Endothelial cell (in vitro differentiated cells): ENCODE data around the gene CDK7. TPM values are rescaled to one million over a fixed set of nuclear protein-coding genes. Genes with fewer than 3 reads are reported as not detected.
"Not testable (repeated sequence)": the region's sequence is repeated elsewhere in the genome, so short reads cannot be mapped to it uniquely, and the experiment has no call there.

Source experiments
- DNase-seq: peaks from one replicate; pipeline ENCODE4 v3.0.0; 2021; ENCODE audit warnings: low spot score
- H3K27ac Mint-ChIP-seq: one replicate; pipeline ENCODE4 v1.8.0; 2021; ENCODE audit warnings: mixed read lengths, inconsistent platforms; ENCODE audit not compliant: unreplicated experiment
- H3K27me3 Mint-ChIP-seq: one replicate; pipeline ENCODE4 v1.8.0; 2021; ENCODE audit warnings: mild to moderate bottlenecking, moderate library complexity, mixed read lengths, inconsistent platforms; ENCODE audit not compliant: unreplicated experiment
- H3K36me3 Mint-ChIP-seq: one replicate; pipeline ENCODE4 v1.8.0; 2021; ENCODE audit warnings: mild to moderate bottlenecking, low read depth, mixed read lengths, inconsistent platforms; ENCODE audit not compliant: unreplicated experiment
- H3K4me1 Mint-ChIP-seq: one replicate; pipeline ENCODE4 v1.8.0; 2021; ENCODE audit warnings: mild to moderate bottlenecking, mixed read lengths, inconsistent platforms; ENCODE audit not compliant: unreplicated experiment
- H3K4me3 Mint-ChIP-seq: one replicate; pipeline ENCODE4 v1.8.0; 2021; ENCODE audit warnings: mild to moderate bottlenecking, mixed read lengths, inconsistent platforms; ENCODE audit not compliant: unreplicated experiment
- H3K9me3 Mint-ChIP-seq: one replicate; pipeline ENCODE4 v1.8.0; 2021; ENCODE audit warnings: mixed read lengths, inconsistent platforms; ENCODE audit not compliant: unreplicated experiment
- total RNA-seq: library from RNA; stranded (reverse); fragmentation: NEBNext Ultra II Directional; extraction: Animal tissue kit (Norgen Biotek cat#: 25700); gene quantifications from one replicate; pipeline ENCODE4 v1.2.1, GENCODE V29; 2021; ENCODE audit not compliant: unreplicated experiment
- TF ChIP-seq, protein P1 (sequence below): fragments of 200-600 bp; sonication (generic); IDR thresholded peaks from one replicate; pipeline ENCODE4 v1.5.0; 2021; ENCODE audit warnings: antibody characterized with exemption; ENCODE audit not compliant: unreplicated experiment

CDK7 gene
- total RNA-seq, 1 donor from 2014 or later, result 21.4 TPM

DNA sequence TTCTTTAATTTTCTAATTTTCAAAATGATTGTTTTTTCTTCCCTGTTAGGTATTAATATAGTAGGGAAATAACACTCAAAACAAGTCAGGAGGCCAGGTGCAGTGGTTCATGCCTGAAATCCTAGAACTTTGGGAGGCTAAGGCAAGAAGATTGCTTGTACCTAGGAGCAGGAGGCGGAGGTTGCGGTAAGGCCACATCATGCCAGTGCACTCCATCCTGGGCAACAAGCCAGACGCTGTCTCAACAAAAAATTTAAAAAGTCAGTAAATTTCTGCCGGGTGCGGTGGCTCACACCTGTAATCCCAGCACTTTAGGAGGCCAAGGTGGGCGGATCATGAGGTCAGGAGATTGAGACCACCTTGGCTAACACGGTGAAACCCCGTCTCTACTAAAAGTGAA is 10.2 kb upstream of the CDK7 start:
- Mint-ChIP-seq H3K27me3 (no peaks in the 10 kb centered on the region), H3K27ac (no peak overlapping the region), H3K4me3 (no peak overlapping the region), H3K36me3 (peaks cover 6% of the 10 kb centered on the region), H3K9me3 (no peaks in the 10 kb centered on the region), H3K4me1 (no peaks in the 10 kb centered on the region)
- TF ChIP-seq, protein P1, sequence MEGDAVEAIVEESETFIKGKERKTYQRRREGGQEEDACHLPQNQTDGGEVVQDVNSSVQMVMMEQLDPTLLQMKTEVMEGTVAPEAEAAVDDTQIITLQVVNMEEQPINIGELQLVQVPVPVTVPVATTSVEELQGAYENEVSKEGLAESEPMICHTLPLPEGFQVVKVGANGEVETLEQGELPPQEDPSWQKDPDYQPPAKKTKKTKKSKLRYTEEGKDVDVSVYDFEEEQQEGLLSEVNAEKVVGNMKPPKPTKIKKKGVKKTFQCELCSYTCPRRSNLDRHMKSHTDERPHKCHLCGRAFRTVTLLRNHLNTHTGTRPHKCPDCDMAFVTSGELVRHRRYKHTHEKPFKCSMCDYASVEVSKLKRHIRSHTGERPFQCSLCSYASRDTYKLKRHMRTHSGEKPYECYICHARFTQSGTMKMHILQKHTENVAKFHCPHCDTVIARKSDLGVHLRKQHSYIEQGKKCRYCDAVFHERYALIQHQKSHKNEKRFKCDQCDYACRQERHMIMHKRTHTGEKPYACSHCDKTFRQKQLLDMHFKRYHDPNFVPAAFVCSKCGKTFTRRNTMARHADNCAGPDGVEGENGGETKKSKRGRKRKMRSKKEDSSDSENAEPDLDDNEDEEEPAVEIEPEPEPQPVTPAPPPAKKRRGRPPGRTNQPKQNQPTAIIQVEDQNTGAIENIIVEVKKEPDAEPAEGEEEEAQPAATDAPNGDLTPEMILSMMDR, result no peak
- DNase-seq, result no peak

DNA sequence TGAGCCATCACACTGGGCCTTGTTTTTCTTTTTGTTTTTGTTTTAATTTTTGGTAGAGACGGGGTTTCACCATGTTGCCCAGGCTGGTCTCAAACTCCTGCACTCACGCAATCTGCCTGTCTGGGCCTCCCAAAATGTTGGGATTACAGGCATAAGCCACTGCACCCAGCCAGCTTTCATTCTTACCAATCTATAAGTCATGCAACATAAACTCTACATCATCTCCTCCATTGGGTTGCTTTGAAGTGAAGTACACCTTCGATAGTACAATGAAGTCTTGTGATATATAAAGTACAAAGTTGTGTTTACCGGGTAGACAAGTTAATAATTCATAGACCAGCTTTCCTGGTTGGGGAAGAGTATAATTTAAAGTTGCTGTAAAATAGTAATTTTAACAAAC is 8.8 kb upstream of the CDK7 start:
- H3K4me3 Mint-ChIP-seq, result no peak overlapping the region
- H3K27me3 Mint-ChIP-seq, result peaks cover 2% of the 10 kb centered on the region
- no peaks in the 10 kb centered on the region for H3K9me3 Mint-ChIP-seq
- H3K4me1 Mint-ChIP-seq, result no peaks in the 10 kb centered on the region
- H3K27ac Mint-ChIP-seq, result no peak overlapping the region
- peaks cover 6% of the 10 kb centered on the region for H3K36me3 Mint-ChIP-seq
- TF ChIP-seq, protein P1, result no peak
- no peak for DNase-seq

DNA sequence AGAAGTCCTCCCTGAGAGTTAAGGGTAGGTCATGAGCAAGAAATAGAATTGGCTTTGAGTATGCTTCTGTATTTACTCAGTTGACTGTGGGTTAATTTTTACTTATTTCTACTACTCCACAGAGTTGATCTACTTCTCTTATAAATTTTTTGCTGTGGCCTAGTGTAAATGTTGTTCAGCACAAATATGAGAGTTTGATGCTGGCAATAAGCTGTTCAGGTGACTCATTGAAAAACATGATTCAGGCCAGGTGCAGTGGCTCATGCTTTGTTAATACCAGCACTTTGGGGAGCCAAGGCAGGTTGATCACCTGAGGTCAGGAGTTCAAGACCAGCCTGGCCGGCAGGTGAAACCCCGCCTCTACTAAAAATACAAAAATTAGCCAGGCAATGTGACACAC is 4.5 kb upstream of the CDK7 start:
- Mint-ChIP-seq H3K4me3 (no peak overlapping the region), H3K36me3 (no peaks in the 10 kb centered on the region), H3K27me3 (peaks cover 2% of the 10 kb centered on the region), H3K27ac (no peak overlapping the region), H3K4me1 (peaks cover 4% of the 10 kb centered on the region), H3K9me3 (no peaks in the 10 kb centered on the region)
- no peak for DNase-seq
- TF ChIP-seq, protein P1, result no peak

DNA sequence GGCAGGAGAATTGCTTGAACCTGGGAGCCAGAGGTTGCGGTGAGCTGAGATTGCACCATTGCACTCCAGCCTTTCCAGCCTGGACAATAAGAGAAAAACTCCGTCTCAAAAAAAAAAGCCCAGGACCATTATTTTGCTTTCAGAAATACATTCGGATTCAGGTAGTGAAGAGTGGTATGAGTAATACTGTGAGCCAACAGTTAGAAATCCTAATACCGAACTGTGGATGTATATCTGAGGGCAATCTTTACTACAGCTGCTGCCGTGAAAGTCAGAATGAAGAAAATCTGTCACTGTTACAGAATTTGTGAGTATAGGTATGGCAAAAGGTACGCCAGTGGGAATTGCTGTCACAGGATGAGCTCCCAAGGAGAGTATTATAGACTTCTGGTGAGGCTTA is 3.4 kb upstream of the CDK7 start:
- TF ChIP-seq, protein P1, result no peak
- Mint-ChIP-seq H3K36me3 (no peaks in the 10 kb centered on the region), H3K27me3 (peaks cover 2% of the 10 kb centered on the region), H3K27ac (no peak overlapping the region), H3K4me3 (no peak overlapping the region), H3K4me1 (peaks cover 7% of the 10 kb centered on the region), H3K9me3 (no peaks in the 10 kb centered on the region)
- no peak for DNase-seq

DNA sequence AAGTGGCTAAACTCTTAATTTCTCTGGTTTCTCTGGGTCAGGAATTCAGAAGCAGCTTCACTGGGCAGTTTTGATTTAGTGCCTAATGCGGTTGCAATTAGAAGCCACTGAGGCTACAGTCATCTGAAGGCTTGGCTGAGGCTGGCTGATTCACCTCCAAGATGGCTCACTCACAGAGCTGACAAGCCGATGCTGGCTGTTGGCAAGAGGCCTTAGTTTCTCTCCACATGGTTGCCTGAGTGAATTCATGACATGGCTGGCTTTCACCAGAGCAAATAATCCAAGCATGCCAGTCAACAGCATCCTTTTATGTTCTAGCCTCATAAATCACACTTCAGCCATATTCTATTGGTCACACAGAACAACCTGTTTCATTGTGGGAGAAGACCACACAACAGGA is 2.8 kb upstream of the CDK7 start:
- peaks cover 8% of the 10 kb centered on the region for H3K4me1 Mint-ChIP-seq
- H3K4me3 Mint-ChIP-seq, result no peak overlapping the region
- no peaks in the 10 kb centered on the region for H3K36me3 Mint-ChIP-seq
- no peak overlapping the region for H3K27ac Mint-ChIP-seq
- TF ChIP-seq, protein P1, result no peak
- no peak for DNase-seq
- H3K9me3 Mint-ChIP-seq, result no peaks in the 10 kb centered on the region
- peaks cover 2% of the 10 kb centered on the region for H3K27me3 Mint-ChIP-seq

DNA sequence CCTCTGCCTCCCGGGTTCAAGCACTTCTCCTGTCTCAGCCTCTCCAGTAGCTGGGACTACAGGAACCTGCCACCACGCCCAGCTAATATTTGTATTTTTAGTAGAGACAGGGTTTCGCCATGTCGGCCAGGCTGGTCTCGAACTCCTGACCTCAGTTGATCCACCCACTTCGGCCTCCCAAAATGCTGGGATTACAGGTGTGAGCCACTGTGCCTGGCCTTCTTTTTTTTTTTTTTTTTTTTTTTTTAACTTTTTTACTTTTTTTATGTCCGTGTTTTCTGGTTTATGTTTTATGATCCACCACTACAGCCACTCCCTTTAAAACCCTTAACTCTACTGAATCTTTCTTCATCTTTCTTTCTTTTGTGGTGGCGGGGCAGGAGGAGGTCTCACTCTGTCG is 2.0 kb downstream of the CDK7 start:
- not testable (repeated sequence) for H3K36me3 Mint-ChIP-seq, DNase-seq, H3K27me3 Mint-ChIP-seq, H3K9me3 Mint-ChIP-seq, H3K27ac Mint-ChIP-seq
- Mint-ChIP-seq H3K4me3 (peak overlapping the region; percentile 20), H3K4me1 (peaks cover 14% of the 10 kb centered on the region)
